Fibroblast of upper back skin (primary cell): ENCODE data around the gene CTNND2.

Source experiments
- DNase-seq: peaks from one replicate; pipeline ENCODE4 v3.0.0-alpha.2; 2013

Gene CTNND2

GRCh38 chr5:11301171-11301570, 603.1 kb downstream of the CTNND2 start:
- no peak for DNase-seq

GRCh38 chr5:11300736-11301135, 603.5 kb downstream of the CTNND2 start:
- no peak for DNase-seq

GRCh38 chr5:11298877-11299276, 605.4 kb downstream of the CTNND2 start:
- DNase-seq, result no peak

- no peak for DNase-seq
Observed at GRCh38 chr5:11293523-11293922, 610.7 kb downstream of the CTNND2 start.

DNA sequence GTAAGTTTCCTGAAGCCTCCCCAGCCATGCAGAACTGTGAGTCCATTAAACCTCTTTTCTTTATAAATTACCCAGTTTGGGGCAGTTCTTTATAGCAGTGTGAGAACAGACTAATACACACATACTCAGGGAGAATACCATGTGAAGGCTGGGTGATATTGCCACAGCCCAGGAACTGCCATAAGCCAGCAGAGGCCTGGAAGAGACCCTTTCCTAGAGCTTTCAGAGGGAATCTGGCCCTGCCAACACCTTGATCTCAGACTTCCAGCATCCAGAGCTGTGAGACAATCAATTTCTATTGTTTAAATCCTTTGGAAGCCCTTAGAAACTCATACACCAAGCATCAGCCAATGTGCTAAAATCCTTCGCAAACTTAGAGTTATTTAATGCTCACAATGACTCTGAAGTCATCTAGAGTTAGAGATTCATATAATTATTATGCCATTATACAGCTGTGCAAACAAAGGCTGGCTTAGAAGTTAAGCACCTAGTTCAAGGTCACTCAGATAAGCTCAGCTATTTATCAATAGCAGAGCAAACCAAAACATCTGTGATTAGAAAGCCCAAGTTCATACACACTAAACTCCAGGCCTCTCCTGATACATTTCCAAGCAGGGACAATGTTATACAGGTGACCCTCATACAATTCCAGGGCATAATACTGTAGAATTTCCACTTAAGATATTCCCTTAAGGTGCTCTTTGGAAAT, 611.4 kb downstream of the CTNND2 start:
- no peak for DNase-seq

GRCh38 chr5:11289733-11290132, 614.5 kb downstream of the CTNND2 start:
- no peak for DNase-seq

- DNase-seq, result no peak
Observed at GRCh38 chr5:11289208-11289607, 615.0 kb downstream of the CTNND2 start.

DNA sequence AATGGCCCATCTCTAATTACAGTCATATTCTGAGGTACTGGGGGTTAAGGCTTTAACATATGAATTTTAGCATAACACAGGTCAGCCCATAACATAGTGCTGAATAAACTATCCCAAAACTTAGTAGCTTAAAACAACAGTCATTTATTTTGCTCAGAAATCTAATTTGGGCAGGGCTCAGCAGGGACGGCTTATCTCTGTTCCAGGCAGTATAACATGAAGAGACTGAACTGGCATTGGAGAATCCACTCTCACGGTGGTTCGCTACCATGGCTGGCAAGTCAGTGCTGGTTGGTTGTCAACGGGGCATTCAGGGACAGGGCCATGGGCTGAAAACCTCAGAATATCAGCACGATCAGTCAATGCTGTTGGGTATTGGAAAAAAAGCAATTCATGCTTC, 622.4 kb downstream of the CTNND2 start:
- DNase-seq, result no peak

- no peak for DNase-seq
Observed at GRCh38 chr5:11277323-11277722, 626.9 kb downstream of the CTNND2 start.

- no peak for DNase-seq
Observed at GRCh38 chr5:11273180-11273903, 630.9 kb downstream of the CTNND2 start.

DNA sequence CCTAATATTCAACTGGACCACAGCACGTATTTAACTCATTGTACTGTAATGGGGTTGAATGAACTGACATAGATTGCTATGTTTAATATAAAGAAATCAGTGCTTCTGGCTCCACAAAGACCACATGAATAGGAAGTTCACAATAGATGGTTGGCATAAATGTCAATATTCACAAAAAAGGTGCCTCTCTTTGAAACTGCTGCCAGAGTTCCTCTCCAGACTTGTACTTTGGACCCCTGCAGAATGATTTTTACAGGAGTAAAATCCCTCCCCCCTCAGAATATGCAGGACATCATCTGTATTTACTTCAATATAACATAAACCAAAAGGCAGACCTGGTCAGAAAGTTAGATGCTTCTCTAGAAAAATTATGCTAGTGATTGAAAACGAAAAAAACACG, 634.7 kb downstream of the CTNND2 start:
- DNase-seq, result no peak

- no peak for DNase-seq
Observed at GRCh38 chr5:11268891-11269290, 635.4 kb downstream of the CTNND2 start.

DNA sequence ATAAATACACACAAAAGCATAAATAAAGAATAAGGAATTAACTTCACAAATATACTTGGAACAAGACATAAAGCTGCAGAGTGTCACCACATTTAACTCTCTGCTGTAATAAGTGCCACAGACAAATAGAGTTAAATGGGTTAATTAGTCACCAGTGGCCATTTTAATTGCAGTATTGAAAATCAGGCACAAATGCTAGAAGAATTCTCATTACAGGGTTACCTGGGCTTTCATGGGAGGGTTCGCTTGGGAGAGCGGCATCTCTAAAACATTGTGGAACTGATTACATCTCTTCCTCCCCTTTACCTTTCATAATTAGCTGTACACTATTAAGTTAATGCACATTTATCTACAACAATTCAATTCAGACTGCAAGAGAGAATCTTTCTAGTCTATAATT, 637.9 kb downstream of the CTNND2 start:
- no peak for DNase-seq

DNA sequence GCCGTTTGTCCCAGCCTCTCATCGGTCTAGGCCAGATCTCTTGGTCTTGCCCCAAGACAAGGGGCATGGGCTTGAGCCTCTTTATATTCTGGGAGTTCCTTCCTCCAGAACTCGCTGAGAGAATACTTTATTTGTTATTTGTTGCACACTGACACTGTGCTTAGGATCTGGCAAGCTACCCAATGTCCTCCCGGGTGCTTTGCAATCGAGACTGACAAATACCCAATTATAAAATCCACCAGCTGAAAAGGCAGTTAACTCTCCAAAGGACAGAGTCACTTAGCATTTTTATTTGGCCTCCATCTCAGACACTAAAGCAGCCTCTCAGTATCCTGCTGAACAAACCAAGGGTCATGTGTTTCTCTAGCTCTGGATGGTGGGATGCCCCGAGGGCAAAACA, 643.0 kb downstream of the CTNND2 start:
- DNase-seq, result no peak

DNA sequence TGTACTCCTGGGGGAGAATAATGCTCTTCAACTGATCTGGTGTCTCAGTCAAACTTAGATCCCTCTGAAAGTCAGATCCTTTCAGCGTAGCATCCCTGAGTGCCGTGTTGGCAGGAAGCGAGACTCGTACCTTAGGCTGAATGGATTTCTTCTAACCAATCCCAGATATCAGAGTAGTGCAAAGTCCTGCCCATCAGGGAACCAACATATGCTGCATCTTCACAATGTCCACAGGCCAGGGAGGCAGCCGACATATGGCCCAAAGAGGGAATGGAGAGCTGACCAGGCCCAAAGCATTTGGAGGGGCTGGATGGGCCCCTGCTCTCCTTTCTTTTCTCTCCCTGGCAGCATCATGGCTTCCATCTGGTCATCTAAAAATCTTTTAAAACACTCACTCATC, 646.2 kb downstream of the CTNND2 start:
- no peak for DNase-seq

- DNase-seq, result no peak
Observed at GRCh38 chr5:11252523-11252922, 651.7 kb downstream of the CTNND2 start.

DNA sequence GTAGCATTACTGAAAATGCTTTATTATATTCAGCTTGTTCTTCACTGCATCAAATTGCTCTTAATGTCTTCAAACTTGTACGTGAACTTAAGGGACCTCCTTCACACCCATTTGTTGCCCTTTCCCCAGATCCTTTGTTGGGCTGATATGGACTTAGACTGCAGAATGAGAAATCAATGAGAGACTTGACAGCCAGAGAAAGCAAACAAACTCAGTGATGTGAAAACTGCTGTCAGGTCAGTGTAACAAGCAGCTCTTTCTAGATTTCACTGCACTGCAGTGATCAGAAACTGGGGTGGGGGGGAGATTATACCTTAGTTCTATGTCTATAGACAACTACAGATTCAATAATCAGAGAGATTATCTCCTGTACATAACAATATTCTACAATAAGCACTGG, 652.2 kb downstream of the CTNND2 start:
- no peak for DNase-seq

- DNase-seq, result peak; percentile 28
Observed at GRCh38 chr5:11251247-11251646, 653.0 kb downstream of the CTNND2 start.

GRCh38 chr5:11248966-11249365, 655.3 kb downstream of the CTNND2 start:
- DNase-seq, result no peak

GRCh38 chr5:11247224-11247623, 657.0 kb downstream of the CTNND2 start:
- no peak for DNase-seq

GRCh38 chr5:11240293-11241190, 663.7 kb downstream of the CTNND2 start:
- no peak for DNase-seq

- DNase-seq, result no peak
Observed at GRCh38 chr5:11239261-11240015, 664.8 kb downstream of the CTNND2 start.

- no peak for DNase-seq
Observed at GRCh38 chr5:11234501-11234911, 669.7 kb downstream of the CTNND2 start.
